Type B pancreatic cell (in vitro differentiated cells): ENCODE measurements around the gene NEGR1. TPM values are rescaled to one million over a fixed set of nuclear protein-coding genes. Genes with fewer than 3 reads are reported as not detected.

ENCODE experiments used
- DNase-seq: peaks from one replicate; pipeline ENCODE4 v3.0.0; 2021; ENCODE audit warnings: mixed read lengths; ENCODE audit not compliant: unreplicated experiment; ENCODE audit errors: extremely low spot score
- H3K27ac Mint-ChIP-seq: 2 replicates; pipeline ENCODE4 v1.8.0; 2021; ENCODE audit warnings: mild to moderate bottlenecking, mixed read lengths
- H3K27me3 Mint-ChIP-seq: 2 replicates; pipeline ENCODE4 v1.8.0; 2021; ENCODE audit warnings: mixed read lengths
- H3K36me3 Mint-ChIP-seq: 2 replicates; pipeline ENCODE4 v1.8.0; 2021; ENCODE audit warnings: mixed read lengths
- H3K4me1 Mint-ChIP-seq: one replicate; pipeline ENCODE4 v1.8.0; 2021; ENCODE audit warnings: mixed read lengths; ENCODE audit not compliant: unreplicated experiment
- H3K4me3 Mint-ChIP-seq: 2 replicates; pipeline ENCODE4 v1.8.0; 2021; ENCODE audit warnings: mild to moderate bottlenecking, mixed read lengths
- H3K9me3 Mint-ChIP-seq: 2 replicates; pipeline ENCODE4 v1.8.0; 2021; ENCODE audit warnings: mixed read lengths
- CTCF ChIP-seq: fragments of 200-600 bp; sonication (generic); conservative IDR thresholded peaks from 2 replicates; pipeline ENCODE4 v1.5.0; 2021; ENCODE audit warnings: antibody characterized with exemption, mild to moderate bottlenecking
- total RNA-seq: library from RNA; stranded (reverse); gene quantifications from 2 replicates; pipeline ENCODE4 v1.2.1, GENCODE V29; 2021; ENCODE audit warnings: low replicate concordance

The NEGR1 gene
- total RNA-seq, 1 donor from 2014 or later, result 22.5 TPM

- H3K36me3 Mint-ChIP-seq, result no peaks in the 10 kb centered on the region
- H3K4me1 Mint-ChIP-seq, result peaks cover 9% of the 10 kb centered on the region
- H3K9me3 Mint-ChIP-seq, result no peaks in the 10 kb centered on the region
- no peak for TF ChIP-seq CTCF
- no peak for DNase-seq
- no peaks in the 10 kb centered on the region for H3K27me3 Mint-ChIP-seq
- no peak overlapping the region for H3K27ac Mint-ChIP-seq
- H3K4me3 Mint-ChIP-seq, result no peak overlapping the region
Measured at GRCh38 chr1:71986160-71986559, 296.2 kb downstream of the NEGR1 start.

GRCh38 chr1:71980556-71980955 lies 301.8 kb downstream of the NEGR1 start:
- no peak for DNase-seq
- Mint-ChIP-seq H3K9me3 (no peaks in the 10 kb centered on the region), H3K27ac (no peak overlapping the region), H3K4me1 (no peaks in the 10 kb centered on the region), H3K27me3 (no peaks in the 10 kb centered on the region), H3K36me3 (no peaks in the 10 kb centered on the region), H3K4me3 (no peak overlapping the region)
- TF ChIP-seq CTCF, result no peak

- TF ChIP-seq CTCF, result no peak
- H3K4me1 Mint-ChIP-seq, result no peaks in the 10 kb centered on the region
Measured at GRCh38 chr1:71979882-71980281, 302.5 kb downstream of the NEGR1 start.

GRCh38 chr1:71967670-71968069 lies 314.7 kb downstream of the NEGR1 start:
- H3K36me3 Mint-ChIP-seq, result no peaks in the 10 kb centered on the region
- no peak for DNase-seq
- TF ChIP-seq CTCF, result no peak
- H3K4me3 Mint-ChIP-seq, result no peak overlapping the region
- no peaks in the 10 kb centered on the region for H3K27me3 Mint-ChIP-seq
- no peaks in the 10 kb centered on the region for H3K4me1 Mint-ChIP-seq
- H3K9me3 Mint-ChIP-seq, result no peaks in the 10 kb centered on the region
- H3K27ac Mint-ChIP-seq, result no peak overlapping the region

More at GRCh38 chr1:71979882-71980281, 302.5 kb downstream of the NEGR1 start:
- Mint-ChIP-seq H3K27ac (no peak overlapping the region), H3K9me3 (no peaks in the 10 kb centered on the region), H3K36me3 (no peaks in the 10 kb centered on the region), H3K27me3 (no peaks in the 10 kb centered on the region), H3K4me3 (no peak overlapping the region)
- no peak for DNase-seq

GRCh38 chr1:71964188-71964587 lies 318.2 kb downstream of the NEGR1 start:
- no peaks in the 10 kb centered on the region for H3K4me1 Mint-ChIP-seq
- no peak overlapping the region for H3K4me3 Mint-ChIP-seq
- H3K36me3 Mint-ChIP-seq, result no peaks in the 10 kb centered on the region
- no peaks in the 10 kb centered on the region for H3K9me3 Mint-ChIP-seq
- H3K27ac Mint-ChIP-seq, result no peak overlapping the region
- H3K27me3 Mint-ChIP-seq, result no peaks in the 10 kb centered on the region
- TF ChIP-seq CTCF, result no peak
- DNase-seq, result no peak
